HS-27A (cell line): Measurements from ENCODE around the gene EFCAB8.

Experiments
- DNase-seq: peaks from one replicate; pipeline ENCODE4 v3.0.0-alpha.2; 2012; ENCODE audit warnings: low read depth, missing footprints

EFCAB8 gene

DNA sequence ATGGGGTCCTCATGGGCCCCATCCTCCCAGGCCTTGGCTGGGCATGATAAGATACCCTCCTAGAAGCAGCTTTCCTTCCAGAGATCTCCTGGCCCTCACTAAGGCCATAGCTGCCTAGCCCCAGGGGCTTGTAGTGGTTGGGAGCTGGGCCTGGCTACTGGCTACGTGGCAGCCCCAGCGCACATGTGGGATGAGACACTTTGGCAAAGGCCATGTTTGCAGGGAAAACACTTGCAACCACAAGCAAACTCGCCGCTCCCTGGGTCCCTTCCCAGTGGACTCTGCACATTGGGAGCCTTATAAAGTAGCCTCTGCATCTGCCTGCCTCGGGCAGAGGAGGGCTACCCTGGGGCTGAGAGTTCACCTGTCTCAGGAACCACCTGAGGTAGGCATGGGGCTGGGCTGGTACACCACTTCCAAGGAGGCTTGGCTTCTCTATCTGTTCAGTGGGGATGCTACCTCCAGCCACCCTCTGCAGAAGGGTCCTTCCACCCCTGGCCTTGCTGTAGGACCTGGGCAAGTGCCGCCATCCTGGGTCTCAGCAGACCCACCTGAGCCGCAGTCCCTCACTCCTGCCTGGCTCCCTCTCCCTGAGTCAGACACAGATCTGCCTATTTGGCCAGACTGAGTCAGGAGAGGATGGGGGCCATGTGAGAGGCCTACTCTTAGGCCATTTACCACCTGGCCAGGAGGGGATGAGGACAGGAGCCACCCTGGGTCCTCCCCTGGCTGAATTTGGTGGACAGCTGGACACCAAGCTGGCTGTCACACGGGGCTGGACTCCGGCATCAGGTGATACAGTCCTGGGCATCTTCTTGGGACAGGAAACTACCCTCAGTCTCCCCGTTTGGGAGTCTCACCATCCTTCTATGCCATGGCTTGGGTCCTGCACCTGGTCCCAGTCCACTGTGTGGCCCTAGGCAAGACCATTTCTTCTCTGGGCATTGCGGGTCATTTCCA is 148.9 kb downstream of the EFCAB8 start, which contains the start of gene BPIFB2:
TSS of gene BPIFB2 (plus strand) at position 329 of the 960 bp plus-strand sequence. CDS start 871 bp downstream, outside the sequence.
- DNase-seq: no peak

- no peak for DNase-seq
These were observed 149.9 kb downstream of the EFCAB8 start for GRCh38 chr20:33008336-33009213.

DNA sequence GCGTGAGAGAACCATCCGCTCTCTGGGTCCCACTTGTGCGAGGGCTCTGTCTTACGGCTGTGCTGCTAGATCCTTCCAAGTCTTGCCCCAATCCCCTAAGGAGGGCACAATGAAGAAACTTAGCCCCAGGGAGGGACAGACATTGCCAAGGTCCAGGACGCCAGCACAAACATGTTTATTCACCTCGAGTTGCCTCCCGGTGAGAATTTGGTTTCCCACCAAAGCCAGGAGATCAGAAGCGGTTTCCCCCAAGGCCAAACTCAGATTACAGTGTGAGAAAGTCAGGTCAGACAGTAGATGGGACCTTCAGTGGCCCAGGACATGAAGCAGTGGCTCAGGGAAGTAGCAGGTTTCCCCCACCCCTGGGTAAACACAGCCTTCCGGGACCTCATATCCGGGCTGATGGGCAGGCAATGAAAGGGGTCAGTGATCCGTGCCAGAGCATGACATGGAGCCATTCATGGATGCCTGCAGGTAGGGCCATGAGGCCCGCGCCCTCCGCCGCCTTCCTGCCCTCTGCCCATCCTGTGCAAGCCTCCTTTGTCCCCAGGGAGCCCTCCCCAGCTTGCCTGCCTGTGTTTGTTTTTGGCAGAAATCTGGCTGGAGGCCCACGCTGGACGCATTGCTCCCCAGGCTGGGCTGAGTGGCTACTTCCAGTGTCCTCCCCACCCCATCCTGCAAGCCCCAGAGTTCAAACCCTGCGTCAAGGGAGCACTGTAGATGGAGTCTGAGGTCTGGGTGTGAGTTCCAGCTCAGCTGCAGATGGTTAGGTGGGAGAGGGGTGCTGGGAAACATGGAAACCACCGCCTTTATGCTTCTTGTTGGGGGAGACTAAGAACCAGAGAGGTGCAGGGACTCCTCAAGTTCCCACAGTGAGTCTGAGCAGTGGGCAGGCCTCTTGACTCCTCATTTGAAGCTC is 150.8 kb downstream of the EFCAB8 start:
- DNase-seq: no peak

- no peak for DNase-seq
These were observed 151.4 kb downstream of the EFCAB8 start for GRCh38 chr20:33010133-33010504.

DNA sequence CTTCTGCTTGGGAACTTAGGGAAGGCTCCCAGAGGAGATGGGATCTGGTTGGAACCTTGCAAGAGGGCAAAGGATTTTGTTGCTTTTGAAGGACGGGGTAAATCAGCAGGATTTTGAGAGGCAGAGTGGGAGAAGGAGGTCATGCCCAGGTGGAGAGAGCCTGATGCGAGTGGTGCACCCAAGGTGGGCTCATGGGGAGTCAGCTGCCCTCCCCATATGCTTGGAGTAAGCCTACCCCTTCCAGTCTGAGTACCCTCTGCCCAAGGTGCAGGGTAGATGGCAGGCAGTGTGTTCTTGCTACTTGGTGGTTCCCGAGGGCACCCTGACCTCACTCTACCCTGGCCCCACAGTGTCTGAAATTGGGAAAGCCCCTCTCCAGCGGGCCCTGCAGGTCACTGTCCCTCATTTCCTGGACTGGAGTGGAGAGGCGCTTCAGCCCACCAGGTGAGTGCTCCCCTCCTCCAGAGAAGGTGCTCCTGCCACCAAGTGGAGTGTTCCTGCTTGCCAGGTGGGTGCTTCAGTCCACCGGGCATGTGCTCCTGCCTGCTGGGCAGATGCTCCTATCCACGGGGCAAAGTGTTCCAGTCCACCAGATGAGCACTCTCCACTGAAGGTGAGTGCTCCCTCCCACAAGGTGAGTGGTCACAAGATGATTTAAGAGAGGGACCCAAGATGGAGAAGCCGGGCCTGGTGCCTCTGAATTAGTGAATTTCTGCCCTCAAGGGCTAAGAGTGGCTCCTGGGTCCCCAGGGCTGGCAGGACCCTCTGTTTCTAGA is 152.1 kb downstream of the EFCAB8 start:
- DNase-seq: no peak
